HG02798 (cell line): ENCODE results near the gene AXIN1.
"Not testable (repeated sequence)": the region's sequence is repeated elsewhere in the genome, so short reads cannot be mapped to it uniquely, and the experiment has no call there.

Experiments used
- ATAC-seq: cut with Tn5 transposase; IDR thresholded peaks from one replicate; pipeline ENCODE4 v1.9.1; 2021; ENCODE audit warnings: mild to moderate bottlenecking; ENCODE audit not compliant: unreplicated experiment, poor library complexity

The AXIN1 gene

GRCh38 chr16:336269-336668 is 16.3 kb downstream of the AXIN1 start:
- ATAC-seq, result no peak

- not testable (repeated sequence) for ATAC-seq
Observed at GRCh38 chr16:334861-335632, 17.5 kb downstream of the AXIN1 start.

- not testable (repeated sequence) for ATAC-seq
Observed at GRCh38 chr16:334164-334832, 18.2 kb downstream of the AXIN1 start.

- no peak for ATAC-seq
Observed at GRCh38 chr16:333406-334094, 19.0 kb downstream of the AXIN1 start.

- not testable (repeated sequence) for ATAC-seq
Observed at GRCh38 chr16:331181-331814, 21.2 kb downstream of the AXIN1 start.

- no peak for ATAC-seq
Observed at GRCh38 chr16:330741-331140, 21.8 kb downstream of the AXIN1 start.

GRCh38 chr16:325375-326145 is 27.0 kb downstream of the AXIN1 start:
- ATAC-seq, result no peak

GRCh38 chr16:324451-325334 is 27.8 kb downstream of the AXIN1 start:
- ATAC-seq, result no peak

- no peak for ATAC-seq
Observed at GRCh38 chr16:324201-324450, 28.4 kb downstream of the AXIN1 start.

- ATAC-seq, result no peak
Observed at GRCh38 chr16:322476-323143, 29.9 kb downstream of the AXIN1 start.

GRCh38 chr16:321532-321931 is 31.0 kb downstream of the AXIN1 start:
- ATAC-seq, result no peak

- no peak for ATAC-seq
Observed at GRCh38 chr16:320206-320605, 32.3 kb downstream of the AXIN1 start.

GRCh38 chr16:318628-319027 is 33.9 kb downstream of the AXIN1 start:
- no peak for ATAC-seq

- ATAC-seq, result no peak
Observed at GRCh38 chr16:317583-317982, 34.9 kb downstream of the AXIN1 start.

- ATAC-seq, result no peak
Observed at GRCh38 chr16:316741-317464, 35.6 kb downstream of the AXIN1 start.

- ATAC-seq, result no peak
Observed at GRCh38 chr16:314795-315299, 37.7 kb downstream of the AXIN1 start.

GRCh38 chr16:314351-314750 is 38.2 kb downstream of the AXIN1 start:
- ATAC-seq, result no peak

GRCh38 chr16:311725-312124 is 40.8 kb downstream of the AXIN1 start:
- no peak for ATAC-seq
